ENCODE measurements around the gene DOCK2. TPM values are rescaled to one million over a fixed set of nuclear protein-coding genes. Genes with fewer than 3 reads are reported as not detected.

DOCK2 gene
- total RNA-seq, 1 experiment from 2014 or later: not detected

GRCh38 chr5:169803077-169803981 lies 166.3 kb downstream of the DOCK2 start:
- no TSS peak for BruUV-seq (replicated peaks)
- no peak for DNase-seq
- Mint-ChIP-seq H3K27ac (ENCODE audit: unreplicated experiment) (no peak overlapping the region), H3K4me3 (ENCODE audit: low read depth, unreplicated experiment) (no peak overlapping the region), H3K9me3 (ENCODE audit: low read depth, unreplicated experiment) (no peaks in the 10 kb centered on the region), H3K36me3 (ENCODE audit: insufficient read depth, unreplicated experiment) (no peaks in the 10 kb centered on the region), H3K27me3 (ENCODE audit: unreplicated experiment) (peaks cover 30% of the 10 kb centered on the region), H3K4me1 (ENCODE audit: low read depth, unreplicated experiment) (no peaks in the 10 kb centered on the region)
- intact Hi-C loops (cut with micrococcal nuclease; ENCODE audit: unreplicated experiment): no loop called here
- CTCF ChIA-PET: interaction anchor here (0.6 kb wide), 1 partner anchor 210 kb away, joined by 3 read pairs; no protein-coding TSS in a partner anchor
- TF ChIP-seq, protein P1, sequence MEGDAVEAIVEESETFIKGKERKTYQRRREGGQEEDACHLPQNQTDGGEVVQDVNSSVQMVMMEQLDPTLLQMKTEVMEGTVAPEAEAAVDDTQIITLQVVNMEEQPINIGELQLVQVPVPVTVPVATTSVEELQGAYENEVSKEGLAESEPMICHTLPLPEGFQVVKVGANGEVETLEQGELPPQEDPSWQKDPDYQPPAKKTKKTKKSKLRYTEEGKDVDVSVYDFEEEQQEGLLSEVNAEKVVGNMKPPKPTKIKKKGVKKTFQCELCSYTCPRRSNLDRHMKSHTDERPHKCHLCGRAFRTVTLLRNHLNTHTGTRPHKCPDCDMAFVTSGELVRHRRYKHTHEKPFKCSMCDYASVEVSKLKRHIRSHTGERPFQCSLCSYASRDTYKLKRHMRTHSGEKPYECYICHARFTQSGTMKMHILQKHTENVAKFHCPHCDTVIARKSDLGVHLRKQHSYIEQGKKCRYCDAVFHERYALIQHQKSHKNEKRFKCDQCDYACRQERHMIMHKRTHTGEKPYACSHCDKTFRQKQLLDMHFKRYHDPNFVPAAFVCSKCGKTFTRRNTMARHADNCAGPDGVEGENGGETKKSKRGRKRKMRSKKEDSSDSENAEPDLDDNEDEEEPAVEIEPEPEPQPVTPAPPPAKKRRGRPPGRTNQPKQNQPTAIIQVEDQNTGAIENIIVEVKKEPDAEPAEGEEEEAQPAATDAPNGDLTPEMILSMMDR (IDR thresholded peaks at IDR 0.05; ENCODE audit: unreplicated experiment): no peak

DNA sequence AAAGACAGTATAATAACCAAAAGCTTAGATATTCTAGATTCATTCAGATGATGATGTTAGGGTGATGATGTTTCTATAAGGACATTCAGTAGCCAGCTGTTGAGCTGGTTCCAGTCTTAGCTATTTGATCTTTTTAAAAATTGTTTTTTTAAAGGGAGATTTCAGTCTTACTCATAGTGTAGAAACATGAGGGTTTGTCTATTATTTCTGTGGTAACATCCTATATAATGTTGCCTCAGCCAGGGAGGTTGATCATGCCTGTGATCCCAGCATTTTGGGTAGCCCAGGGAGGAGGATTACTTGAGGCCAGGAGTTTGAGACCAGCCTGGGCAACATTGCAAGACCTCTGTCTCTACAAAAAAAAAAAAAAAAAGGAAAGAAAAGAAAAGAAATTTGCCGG lies 167.8 kb downstream of the DOCK2 start:
- no peak overlapping the region for H3K27ac Mint-ChIP-seq (ENCODE audit: unreplicated experiment)
- intact Hi-C loops (cut with micrococcal nuclease; ENCODE audit: unreplicated experiment): no loop called here
- TF ChIP-seq, protein P1 (IDR thresholded peaks at IDR 0.05; ENCODE audit: unreplicated experiment): no peak
- peaks cover 41% of the 10 kb centered on the region for H3K27me3 Mint-ChIP-seq (ENCODE audit: unreplicated experiment)
- no peak for DNase-seq
- H3K9me3 Mint-ChIP-seq (ENCODE audit: low read depth, unreplicated experiment): no peaks in the 10 kb centered on the region
- H3K4me1 Mint-ChIP-seq (ENCODE audit: low read depth, unreplicated experiment): no peaks in the 10 kb centered on the region
- H3K36me3 Mint-ChIP-seq (ENCODE audit: insufficient read depth, unreplicated experiment): no peaks in the 10 kb centered on the region
- H3K4me3 Mint-ChIP-seq (ENCODE audit: low read depth, unreplicated experiment): no peak overlapping the region
- no TSS peak for BruUV-seq (replicated peaks)
- CTCF ChIA-PET: no interaction called here

DNA sequence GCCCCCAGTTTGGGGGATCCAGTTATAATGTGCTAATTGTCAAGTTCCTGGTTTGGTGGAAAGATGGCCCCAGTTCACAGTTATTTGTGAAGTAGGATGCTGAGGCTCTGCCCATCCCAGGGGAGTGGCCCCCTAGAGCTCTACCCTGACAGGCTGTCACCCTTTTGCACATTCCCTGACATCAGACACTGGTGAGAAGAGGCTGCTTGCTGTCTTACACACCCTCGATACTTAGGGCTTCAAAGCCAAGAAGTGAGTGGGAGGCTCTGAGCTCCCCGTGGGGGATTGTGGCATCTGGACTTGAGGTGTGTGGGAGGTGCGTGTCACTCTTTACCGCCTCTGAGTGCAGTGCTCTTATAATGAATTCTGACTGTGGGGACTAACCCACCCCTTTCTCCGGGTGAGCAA lies 168.5 kb downstream of the DOCK2 start:
- peaks cover 48% of the 10 kb centered on the region for H3K27me3 Mint-ChIP-seq (ENCODE audit: unreplicated experiment)
- no peaks in the 10 kb centered on the region for H3K9me3 Mint-ChIP-seq (ENCODE audit: low read depth, unreplicated experiment)
- H3K27ac Mint-ChIP-seq (ENCODE audit: unreplicated experiment): no peak overlapping the region
- CTCF ChIA-PET: interaction anchor here (0.7 kb wide), 1 partner anchor 13 kb away, joined by 6 read pairs; no protein-coding TSS in a partner anchor
- no peak overlapping the region for H3K4me3 Mint-ChIP-seq (ENCODE audit: low read depth, unreplicated experiment)
- no peaks in the 10 kb centered on the region for H3K36me3 Mint-ChIP-seq (ENCODE audit: insufficient read depth, unreplicated experiment)
- intact Hi-C loops (cut with micrococcal nuclease; ENCODE audit: unreplicated experiment): no loop called here
- no TSS peak for BruUV-seq (replicated peaks)
- H3K4me1 Mint-ChIP-seq (ENCODE audit: low read depth, unreplicated experiment): no peaks in the 10 kb centered on the region
- DNase-seq: no peak
- TF ChIP-seq, protein P1 (IDR thresholded peaks at IDR 0.05; ENCODE audit: unreplicated experiment): no peak

GRCh38 chr5:169805937-169806700 lies 169.0 kb downstream of the DOCK2 start:
- H3K27me3 Mint-ChIP-seq (ENCODE audit: unreplicated experiment): peaks cover 53% of the 10 kb centered on the region
- no peaks in the 10 kb centered on the region for H3K36me3 Mint-ChIP-seq (ENCODE audit: insufficient read depth, unreplicated experiment)
- H3K4me3 Mint-ChIP-seq (ENCODE audit: low read depth, unreplicated experiment): no peak overlapping the region
- no TSS peak for BruUV-seq (replicated peaks)
- H3K27ac Mint-ChIP-seq (ENCODE audit: unreplicated experiment): no peak overlapping the region
- H3K9me3 Mint-ChIP-seq (ENCODE audit: low read depth, unreplicated experiment): no peaks in the 10 kb centered on the region
- intact Hi-C loops (cut with micrococcal nuclease; ENCODE audit: unreplicated experiment): no loop called here
- DNase-seq: no peak
- CTCF ChIA-PET: interaction anchor here (0.7 kb wide), 1 partner anchor 13 kb away, joined by 6 read pairs; no protein-coding TSS in a partner anchor
- no peaks in the 10 kb centered on the region for H3K4me1 Mint-ChIP-seq (ENCODE audit: low read depth, unreplicated experiment)
- TF ChIP-seq, protein P1 (IDR thresholded peaks at IDR 0.05; ENCODE audit: unreplicated experiment): no peak

Data from Calu3 (cell line).